GM21367 (cell line): Measurements from ENCODE around the gene LRRC75B.
"Not testable (repeated sequence)": the region's sequence is repeated elsewhere in the genome, so short reads cannot be mapped to it uniquely, and the experiment has no call there.

ENCODE experiments used
- ATAC-seq: cut with Tn5 transposase; IDR thresholded peaks from one replicate; pipeline ENCODE4 v1.9.1; 2021; ENCODE audit not compliant: unreplicated experiment

LRRC75B gene, protein sequence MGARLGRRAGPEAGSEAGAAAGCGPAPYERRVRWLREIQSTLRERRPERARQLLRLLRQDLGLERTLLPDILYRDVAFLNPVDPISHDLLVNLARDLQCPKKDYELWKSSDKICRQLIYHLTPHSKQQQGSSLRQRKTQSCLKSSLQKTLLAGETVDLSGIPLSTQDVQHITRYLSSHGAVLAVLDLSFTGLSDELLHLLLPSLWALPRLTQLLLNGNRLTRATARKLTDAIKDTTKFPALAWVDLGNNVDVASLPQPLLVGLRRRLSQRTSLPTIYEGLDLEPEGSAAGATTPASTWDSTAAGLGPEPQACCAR

DNA sequence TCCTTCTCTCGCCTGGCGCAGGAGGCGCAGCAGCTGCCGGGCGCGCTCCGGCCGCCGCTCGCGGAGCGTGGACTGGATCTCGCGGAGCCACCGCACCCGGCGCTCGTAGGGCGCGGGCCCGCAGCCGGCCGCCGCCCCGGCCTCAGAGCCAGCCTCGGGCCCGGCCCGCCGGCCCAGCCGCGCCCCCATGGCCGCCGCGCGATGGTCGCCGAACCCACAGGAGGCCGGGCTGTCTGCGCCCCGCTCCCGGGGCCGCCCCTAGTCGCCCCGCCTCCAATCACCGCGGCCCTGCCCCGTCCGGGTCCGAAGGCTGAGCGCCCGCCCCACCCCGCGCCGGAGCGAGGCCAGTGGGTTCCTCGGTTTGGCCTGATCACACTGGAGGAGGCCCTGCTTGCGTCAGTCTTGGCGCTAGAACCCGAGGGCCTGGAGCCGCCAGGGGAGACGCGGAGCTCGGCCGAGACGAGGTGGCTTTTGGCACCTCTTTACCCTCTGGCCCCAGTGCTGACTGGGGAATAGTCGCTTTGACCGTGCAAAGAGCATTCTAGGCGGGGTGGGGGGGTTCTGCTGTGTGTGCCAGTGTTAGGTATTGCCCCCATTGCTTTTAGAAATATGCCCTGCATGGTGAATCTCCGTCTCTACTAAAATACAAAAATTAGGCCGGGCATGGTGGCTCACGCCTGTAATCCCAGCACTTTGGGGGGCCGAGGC lies at the start of gene LRRC75B:
Gene LRRC75B (minus strand): TSS at position 223 of the 708 bp plus-strand sequence. CDS start 34 bp downstream, at position 189.
- no peak for ATAC-seq

DNA sequence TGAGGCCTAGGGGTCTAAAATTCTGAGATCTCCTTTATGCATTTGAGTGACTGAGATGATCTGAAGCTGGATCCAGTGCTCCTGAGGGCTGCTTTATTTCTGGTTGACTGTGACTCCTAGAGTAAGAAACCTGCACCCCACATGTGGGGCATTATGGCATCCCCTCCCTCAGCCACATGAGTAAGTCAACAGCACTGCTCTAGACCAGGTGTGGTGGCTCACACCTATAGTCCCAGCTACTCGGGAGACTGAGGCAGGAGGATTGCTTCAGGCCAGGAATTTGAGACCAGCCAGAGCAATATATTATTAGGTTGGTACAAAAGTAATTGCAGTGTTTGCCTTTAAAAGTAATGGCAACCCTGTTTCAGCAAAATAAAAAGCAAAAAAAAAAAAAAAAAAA lies 49.4 kb upstream of the LRRC75B start:
- not testable (repeated sequence) for ATAC-seq

DNA sequence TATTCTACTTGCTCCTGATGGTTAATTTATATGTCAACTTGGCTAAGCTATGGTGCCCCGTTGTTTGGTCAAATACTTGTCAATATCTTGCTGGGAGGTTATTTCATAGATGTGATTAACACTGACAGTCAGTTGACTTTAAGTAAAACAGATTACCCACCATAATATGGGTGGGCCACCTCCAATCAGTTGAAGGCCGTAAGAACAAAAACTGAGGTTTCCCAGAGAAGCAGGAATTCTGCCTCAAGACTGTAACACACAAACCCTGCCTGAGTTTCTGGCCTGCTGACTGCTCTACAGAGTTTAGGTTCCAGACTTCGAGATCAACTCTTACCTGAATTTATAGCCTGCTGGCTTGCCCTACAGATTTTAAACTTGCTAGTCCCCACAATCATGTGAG lies 43.6 kb upstream of the LRRC75B start:
- not testable (repeated sequence) for ATAC-seq

DNA sequence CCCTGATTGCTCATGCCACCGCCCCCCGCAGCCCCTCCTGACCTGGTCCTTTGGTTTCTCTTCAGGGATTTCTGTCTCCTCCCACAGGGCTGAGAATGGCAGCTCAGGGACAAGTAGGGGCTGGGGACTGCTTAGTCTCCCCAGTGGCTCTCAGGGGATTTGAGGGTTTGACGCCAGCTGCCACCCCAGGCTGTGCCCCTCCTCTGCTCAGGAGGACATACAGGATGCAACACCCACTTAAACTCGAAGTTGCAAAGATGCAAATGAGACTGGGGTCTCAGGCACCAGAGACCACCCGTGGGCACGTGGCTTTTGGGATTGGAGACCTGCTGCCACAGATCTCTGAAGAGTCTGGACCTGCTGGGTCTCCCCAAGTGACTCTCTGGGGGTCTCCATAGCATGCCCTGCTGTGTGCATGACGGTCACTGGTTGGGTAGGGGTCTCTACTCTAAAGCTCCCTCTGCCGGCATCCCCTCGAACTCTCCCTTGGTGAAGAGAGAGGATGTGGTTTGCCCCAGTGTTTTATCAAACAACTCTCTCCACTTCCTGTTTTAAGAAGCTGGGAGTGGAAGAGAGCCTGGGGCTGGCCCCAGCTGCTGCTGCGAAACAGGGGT lies 42.0 kb upstream of the LRRC75B start:
- not testable (repeated sequence) for ATAC-seq

DNA sequence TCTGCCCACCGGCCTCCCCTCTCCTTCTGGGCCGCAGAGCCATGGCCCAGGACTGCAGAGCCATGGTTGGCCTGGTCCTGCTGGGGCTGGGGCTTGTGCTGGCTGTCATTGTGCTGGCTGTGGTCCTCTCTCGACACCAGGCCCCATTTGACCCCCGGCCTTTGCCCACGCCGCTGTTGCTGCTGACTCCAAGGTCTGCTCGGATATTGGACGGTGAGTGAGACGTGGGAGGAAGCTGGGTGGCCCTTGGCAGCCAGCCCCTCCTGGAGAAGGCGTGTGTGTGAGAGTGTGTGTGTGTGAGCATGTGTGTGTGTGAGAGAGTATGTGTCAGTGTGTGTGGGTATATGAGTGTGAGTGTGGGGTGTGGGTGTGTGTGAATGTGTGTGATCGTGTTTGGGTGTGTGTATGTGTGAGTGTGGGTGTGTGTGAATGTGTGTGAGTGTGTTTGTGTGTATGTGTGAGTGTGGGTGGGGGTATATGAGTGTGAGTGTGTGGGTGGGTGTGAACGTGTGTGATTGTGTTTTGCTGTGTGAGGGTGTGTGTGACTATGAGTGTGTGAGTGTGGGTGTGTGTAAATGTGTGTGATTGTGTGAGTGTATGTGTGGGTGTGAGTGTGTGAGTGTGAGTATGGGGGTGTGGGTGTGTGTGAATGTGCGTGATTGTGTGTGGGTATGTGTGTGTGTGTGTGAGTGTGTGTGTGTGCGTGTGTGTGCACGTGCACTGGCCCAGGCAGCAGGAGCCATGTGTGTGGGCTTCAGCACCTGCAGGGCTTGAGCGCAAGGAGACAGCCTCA lies 40.6 kb upstream of the LRRC75B start:
- ATAC-seq, result not testable (repeated sequence)

DNA sequence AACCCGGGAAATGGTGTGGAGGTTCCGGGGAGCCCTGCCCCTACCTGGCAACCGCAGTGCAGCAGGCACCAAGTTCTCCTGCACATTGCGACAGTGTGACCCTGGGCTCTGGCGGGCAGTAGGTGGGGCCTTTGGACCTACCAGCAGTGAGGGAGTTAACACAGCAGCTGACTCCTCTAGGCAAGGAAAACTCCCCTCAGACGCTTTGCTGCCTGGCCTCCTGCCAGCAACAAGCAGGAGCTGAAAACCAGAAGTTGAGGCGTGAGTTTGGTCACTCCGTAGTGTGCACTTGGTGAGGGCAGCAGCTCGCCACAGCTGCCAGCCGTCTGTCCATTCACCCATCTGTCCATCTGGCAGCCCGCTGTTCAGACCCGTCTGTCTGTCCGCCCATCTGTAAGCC lies 39.8 kb upstream of the LRRC75B start:
- ATAC-seq, result not testable (repeated sequence)

DNA sequence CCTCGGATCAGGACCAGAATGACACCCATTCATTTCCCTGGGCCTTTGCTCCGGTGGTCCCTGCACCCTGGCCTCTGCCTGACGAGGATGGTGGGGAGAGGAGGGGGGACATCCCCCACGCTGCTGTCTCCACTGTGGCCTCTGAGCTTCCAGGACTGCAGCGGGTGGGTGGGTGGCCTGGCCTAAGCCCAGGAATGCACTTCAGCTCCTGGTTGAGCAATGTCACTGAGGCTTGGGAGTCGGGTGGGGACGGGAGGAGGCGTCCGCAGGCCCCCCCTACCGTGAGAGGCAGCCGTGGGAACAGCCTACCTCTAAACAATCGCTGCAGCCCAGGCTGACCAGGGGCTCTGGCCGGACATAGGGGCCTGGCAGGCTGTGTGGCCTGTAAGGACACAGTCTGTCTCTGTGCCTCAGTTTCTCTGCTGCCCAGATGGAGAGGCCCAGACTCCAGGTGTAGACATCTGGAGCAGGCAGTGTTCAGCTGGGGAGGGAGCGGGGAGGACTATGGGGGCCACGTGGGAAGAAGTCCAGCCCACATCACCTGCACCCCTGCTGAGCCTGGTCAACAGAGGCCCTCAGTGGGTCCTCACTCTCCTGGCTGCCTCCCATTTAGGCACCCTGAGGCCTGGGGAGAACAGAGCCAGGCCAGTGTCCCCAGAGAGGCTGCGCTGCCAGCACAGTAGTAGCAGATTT lies 38.7 kb upstream of the LRRC75B start:
- ATAC-seq, result not testable (repeated sequence)

DNA sequence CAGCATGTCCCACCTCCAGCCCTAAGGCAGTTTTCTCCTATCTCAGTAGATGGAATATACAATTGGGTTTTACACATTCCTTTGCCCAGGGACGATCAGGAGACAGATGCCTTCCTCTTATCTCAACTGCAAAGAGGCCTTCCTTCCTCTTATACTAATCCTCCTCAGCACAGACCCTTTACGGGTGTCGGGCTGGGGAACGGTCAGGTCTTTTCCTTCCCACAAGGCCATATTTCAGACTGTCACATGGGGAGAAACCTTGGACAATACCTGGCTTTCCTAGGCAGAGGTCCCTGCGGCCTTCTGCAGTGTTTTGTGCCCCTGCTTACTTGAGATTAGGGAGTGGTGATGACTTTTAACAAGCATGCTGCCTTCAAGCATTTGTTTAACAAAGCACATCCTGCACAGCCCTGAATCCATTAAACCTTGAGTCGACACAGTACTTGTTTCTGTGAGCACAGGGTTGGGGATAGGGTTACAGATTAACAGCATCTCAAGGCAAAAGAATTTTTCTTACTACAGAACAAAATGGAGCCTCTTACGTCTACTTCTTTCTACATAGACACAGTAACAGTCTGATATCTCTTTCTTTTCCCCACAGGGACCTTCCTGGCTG lies 38.0 kb upstream of the LRRC75B start:
- not testable (repeated sequence) for ATAC-seq

DNA sequence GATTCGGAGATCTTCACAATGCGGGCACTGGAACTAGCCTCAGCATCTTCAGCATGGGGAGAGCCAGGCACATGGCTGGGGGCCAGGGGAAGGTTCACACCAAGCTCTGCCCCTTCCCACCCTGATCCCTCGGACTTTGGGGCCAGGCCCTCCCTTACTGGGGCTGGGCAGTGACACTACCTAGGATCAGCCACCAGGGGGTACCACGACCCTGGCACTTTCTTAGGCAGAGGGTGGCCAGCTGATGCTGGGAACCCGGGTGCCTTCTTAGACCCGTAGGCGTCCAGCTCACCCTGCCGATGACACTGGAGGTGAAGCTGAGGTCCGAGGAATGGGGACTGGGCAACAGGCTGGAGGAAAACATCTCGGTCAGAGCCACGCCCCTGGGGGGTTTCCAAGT lies 36.2 kb upstream of the LRRC75B start:
- not testable (repeated sequence) for ATAC-seq

DNA sequence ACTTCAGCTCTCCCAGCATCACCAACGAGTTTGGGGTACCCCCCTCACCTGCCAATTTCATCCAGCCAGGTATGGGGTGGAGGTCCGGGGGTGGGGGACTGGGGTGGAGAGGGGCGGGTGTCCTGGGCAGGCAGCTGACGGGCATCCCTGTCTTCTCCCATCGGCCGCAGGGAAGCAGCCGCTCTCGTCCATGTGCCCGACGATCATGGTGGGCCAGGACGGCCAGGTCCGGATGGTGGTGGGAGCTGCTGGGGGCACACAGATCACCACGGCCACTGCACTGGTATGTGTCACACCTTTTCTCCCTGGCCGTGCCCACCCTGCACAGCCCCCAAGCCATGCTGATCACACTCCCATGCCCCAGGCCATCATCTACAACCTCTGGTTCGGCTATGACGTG lies 35.0 kb upstream of the LRRC75B start:
- ATAC-seq, result not testable (repeated sequence)

DNA sequence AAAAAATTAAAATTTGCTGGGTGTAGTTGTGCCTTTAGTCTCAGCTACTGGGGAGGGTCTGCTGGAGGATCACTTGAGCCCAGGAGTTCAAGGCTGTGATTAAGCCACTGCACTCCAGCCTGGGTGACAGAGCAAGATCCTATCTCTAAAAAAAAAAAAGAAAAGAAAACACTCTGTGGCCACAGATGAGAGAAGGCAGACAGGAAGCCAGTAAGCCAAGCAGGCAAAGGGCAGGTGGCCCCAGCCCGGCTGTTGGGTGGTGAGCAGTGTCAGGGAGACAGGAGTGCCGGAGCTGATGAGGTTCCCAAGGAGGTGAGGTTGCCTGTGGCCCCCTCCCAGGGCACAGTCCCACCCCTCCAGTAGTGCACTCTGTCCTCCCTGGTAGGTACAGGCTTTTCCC lies 29.7 kb upstream of the LRRC75B start:
- ATAC-seq, result not testable (repeated sequence)

DNA sequence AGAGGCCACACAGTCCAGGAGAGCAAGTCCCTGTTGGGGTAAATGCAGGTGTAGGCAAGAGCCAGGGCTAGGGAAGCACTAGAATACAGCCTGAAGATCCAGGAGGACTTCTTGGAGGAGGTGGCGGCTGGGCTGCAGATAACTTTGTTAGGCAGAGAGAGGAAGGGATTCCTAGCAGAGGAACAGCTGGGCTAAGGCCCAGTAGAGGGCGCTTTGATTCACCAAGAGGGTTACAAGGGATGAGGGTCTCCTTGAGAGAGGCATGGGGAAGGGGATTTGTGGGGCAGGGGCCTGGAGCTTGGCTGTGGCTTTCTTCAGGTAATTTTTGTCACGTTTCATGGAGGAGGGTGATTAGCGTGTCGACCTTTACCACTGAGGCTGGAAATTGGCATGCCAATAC lies 28.4 kb upstream of the LRRC75B start:
- ATAC-seq, result not testable (repeated sequence)

DNA sequence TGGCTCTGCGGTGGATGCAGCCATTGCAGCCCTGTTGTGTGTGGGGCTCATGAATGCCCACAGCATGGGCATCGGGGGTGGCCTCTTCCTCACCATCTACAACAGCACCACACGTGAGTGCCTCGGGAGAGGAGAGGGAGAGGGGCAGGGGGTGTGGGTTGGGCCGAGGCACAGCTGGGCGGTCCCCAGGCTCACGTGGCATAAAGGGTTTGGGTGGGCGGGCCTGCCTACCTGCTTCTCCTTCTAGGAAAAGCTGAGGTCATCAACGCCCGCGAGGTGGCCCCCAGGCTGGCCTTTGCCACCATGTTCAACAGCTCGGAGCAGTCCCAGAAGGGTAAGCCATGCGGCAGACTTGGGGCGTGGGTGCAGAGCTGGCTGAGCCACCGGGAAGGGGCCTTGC lies 21.9 kb upstream of the LRRC75B start:
- ATAC-seq, result not testable (repeated sequence)

DNA sequence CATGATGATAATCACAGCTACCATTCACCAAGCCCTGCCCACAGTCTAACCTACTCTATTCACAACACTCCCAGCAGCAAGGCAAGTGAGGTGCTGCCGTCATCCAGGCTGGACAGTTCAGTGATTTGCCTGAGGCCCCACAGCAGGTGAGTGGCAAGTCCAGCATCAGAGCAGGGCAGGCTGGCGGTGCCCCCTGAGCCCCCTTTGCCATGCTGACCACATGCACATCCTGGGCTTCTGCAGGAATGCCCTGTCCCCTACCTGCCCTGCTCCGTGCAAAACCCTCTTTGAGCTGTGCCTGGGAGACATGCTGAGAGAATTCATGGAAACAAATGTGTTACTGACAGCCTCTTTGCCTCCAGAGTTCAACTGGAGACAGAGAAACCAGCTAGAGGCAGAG lies 17.0 kb upstream of the LRRC75B start:
- not testable (repeated sequence) for ATAC-seq

DNA sequence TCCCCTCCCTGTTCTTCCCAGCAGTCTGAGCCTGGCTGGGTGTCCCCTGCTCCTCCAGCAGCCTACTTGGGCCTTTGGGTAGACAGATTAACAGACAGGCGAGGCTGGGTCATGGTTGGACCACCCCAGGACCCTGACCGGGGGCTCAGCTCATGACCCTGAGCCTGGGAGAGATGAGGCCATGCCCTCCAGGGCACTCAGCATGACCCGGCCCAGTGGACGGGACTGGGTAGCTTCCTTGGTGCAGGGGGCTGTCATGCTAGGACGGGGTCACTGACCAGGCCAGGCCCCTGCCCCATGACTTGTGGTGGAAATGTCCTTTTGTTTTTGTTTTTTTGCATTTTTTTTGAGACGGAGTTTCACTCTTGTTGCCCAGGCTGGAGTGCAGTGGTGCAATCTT lies 15.5 kb upstream of the LRRC75B start:
- not testable (repeated sequence) for ATAC-seq

DNA sequence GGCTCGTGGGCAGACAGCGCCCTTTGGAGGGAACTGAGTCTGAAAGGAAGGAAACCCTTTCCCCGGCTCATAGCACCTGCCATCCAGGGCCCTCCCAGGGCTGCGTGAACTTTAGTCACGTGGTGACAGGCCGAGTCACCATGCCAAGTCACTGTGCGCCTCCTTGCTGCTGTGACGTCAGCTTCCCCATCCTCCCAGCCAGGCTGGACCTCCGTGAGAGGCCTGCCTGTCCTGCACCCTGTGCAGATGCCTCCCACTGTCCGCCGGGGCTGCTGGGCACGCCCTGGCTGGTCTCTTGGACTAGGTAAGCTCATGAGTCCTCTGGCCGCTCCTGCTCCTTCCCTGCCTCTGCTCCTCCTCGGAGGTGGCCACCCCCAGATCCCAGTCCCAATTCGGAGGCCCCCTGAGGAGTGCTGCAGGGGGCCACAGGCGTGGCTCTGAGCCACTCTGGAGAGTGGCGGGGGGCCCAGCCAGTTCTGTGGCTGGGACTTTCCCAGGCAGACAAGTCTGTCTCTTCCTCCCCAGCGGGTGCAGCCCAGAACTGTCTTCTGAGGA lies 14.6 kb upstream of the LRRC75B start:
- ATAC-seq, result not testable (repeated sequence)

DNA sequence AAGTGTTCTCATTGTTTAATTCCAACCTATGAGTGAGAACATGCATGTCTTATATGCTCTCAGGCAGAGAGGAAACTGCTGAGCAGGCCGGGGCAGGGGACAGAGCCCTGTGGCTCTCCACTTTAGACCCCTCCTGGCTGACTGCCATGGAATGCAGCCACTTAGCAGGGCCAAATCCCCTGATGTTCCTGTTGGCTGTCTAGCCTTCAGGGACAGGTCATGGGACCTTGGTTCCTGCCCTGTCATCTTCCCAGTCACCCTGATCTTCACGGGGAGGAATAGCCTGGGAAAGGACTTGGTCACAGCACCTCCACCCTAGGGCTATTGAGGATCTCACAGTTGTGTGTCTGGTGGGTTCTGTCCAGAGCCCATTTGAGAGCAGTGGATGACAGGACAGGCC lies 13.5 kb upstream of the LRRC75B start:
- ATAC-seq, result not testable (repeated sequence)

DNA sequence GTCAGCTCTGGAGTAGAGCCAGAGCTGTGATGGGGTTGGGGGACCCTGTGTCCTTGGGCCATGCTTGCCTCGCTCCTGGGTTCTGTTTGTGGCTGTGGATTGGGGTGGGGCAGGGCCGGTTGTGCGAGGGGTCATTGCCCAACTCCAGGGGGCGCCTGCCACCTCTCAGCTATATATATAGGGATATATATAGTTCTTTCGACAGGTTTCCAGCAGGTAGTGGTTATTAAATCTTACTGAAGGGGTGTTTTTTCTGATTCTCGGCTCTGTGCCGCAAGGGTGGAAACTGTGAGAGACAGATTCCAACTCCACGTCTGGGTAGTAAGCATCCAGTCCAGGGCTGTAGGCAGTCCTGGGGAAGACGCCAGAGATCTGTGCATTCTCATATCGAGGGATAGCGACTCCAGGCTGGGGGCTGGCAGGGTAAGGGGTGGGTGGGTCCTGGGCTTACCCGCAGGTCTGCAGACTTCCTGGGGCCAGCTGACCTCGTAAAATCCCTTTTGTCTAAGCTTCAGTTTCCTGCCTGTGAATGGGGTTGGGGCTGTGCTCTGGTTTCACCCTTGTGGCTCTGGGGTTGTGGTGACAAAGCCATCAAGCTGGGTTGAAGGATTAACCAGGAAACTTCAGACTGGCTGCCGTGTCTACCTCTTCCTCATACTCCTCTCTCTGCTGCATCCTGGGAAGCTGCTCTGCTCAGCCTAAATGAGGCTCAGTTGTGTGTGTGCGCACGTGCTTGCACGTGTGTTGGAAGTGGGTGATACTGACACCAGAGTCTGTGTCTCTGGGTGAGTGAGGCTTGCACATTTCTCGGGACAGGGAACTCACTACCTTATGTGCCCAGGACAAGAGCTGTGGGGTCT lies 11.1 kb upstream of the LRRC75B start:
- ATAC-seq, result not testable (repeated sequence)
